Transverse colon (tissue), 4 donors: ENCODE measurements around the gene HDAC4. TPM values are rescaled to one million over a fixed set of nuclear protein-coding genes. Genes with fewer than 3 reads are reported as not detected.

Source experiments
- DNase-seq: peaks from one replicate; pipeline ENCODE4 v3.0.0-alpha.2; 2019
- H3K27ac ChIP-seq, 4 donors: fragments of 200-600 bp; sonication (generic); 2 replicates each; pipeline ENCODE4 v1.5.1; 2016 to 2018; ENCODE audit warnings: inconsistent platforms in 4 of 4
- H3K27me3 ChIP-seq: fragments of 200-600 bp; sonication (generic); 2 replicates; pipeline ENCODE4 v1.5.1; 2017; ENCODE audit warnings: inconsistent platforms
- H3K36me3 ChIP-seq, 4 donors: fragments of 200-600 bp; sonication (generic); 2 replicates each; pipeline ENCODE4 v1.5.1; 2017 to 2019; ENCODE audit warnings: inconsistent platforms in 4 of 4
- H3K4me1 ChIP-seq, 4 donors: fragments of 200-600 bp; sonication (generic); 2 replicates each; pipeline ENCODE4 v1.5.1; 2017 to 2020; ENCODE audit warnings: inconsistent platforms in 4 of 4
- H3K4me3 ChIP-seq, 4 donors: fragments of 200-600 bp; sonication (generic); 1 replicate in 1 of 4; 2 replicates in 3 of 4; pipeline versions ENCODE4 v1.5.1 to v1.6.1; 2017 to 2019; ENCODE audit warnings: inconsistent platforms in 4 of 4
- H3K9me3 ChIP-seq, 2 donors: fragments of 200-600 bp; sonication (generic); 2 replicates each; pipeline ENCODE4 v1.5.1; 2017 to 2019; ENCODE audit warnings: inconsistent platforms in 2 of 2
- EP300 ChIP-seq: sonication (generic); formaldehyde crosslinking; IDR thresholded peaks from one replicate; pipeline ENCODE4 v1.6.1; 2017; ENCODE audit warnings: antibody characterized with exemption, low read depth
- POLR2A ChIP-seq: fragments of 450-650 bp; IDR thresholded peaks from one replicate; pipeline ENCODE4 v1.6.1; 2016; ENCODE audit warnings: antibody characterized with exemption, mild to moderate bottlenecking, moderate library complexity
- POLR2AphosphoS5 ChIP-seq, 3 donors: sonication (generic); formaldehyde crosslinking; IDR thresholded peaks; one replicate each; pipeline ENCODE4 v1.6.1; 2016; ENCODE audit warnings: antibody characterized with exemption in 3 of 3
- WGBS, 2 donors: methylation state at CpG; one replicate each; pipeline ENCODE4 v1.1.5; 2018; ENCODE audit warnings: low coverage in 1 of 2; 5-methylcytosine and 5-hydroxymethylcytosine counted together
- in situ Hi-C, 4 donors: fragments of 200-750 bp; cut with MboI; loops; one replicate each; pipeline versions ENCODE4 v1.15.0 to v1.15.1; 2017; ENCODE audit warnings: low sequenced_read_pairs in 3 of 4, low pct_ligation_motif_present in 1 of 4, low pct_unique_long_range_greater_than_20kb in 1 of 4
- intact Hi-C: fragments of 100-400 bp; cut with DNase I; formaldehyde crosslinking; loops from one replicate; pipeline ENCODE4 v1.15.1; 2023; ENCODE audit warnings: low total_unique reads
- total RNA-seq, 4 donors: library from RNA; depleted of rRNA; stranded (reverse); fragments of >200 nt; gene quantifications; one replicate each; pipeline ENCODE4 v1.1.0, GENCODE V29; 2016
- TF ChIP-seq, protein P1 (sequence below), 5 experiments: fragments of 200-600 bp in 3 of 5; fragments of 450-650 bp in 2 of 5; sonication (generic) in 3 of 5; IDR thresholded peaks; 1 replicate in 2 of 5; 2 replicates in 3 of 5; pipeline ENCODE4 v1.5.1; 2016 to 2017; ENCODE audit warnings: antibody characterized with exemption in 5 of 5, inconsistent platforms in 3 of 5, mild to moderate bottlenecking in 2 of 5, moderate library complexity in 1 of 5

The HDAC4 gene
- total RNA-seq, 4 donors from 2014 or later = 33.9 to 192 (median 112) TPM

DNA sequence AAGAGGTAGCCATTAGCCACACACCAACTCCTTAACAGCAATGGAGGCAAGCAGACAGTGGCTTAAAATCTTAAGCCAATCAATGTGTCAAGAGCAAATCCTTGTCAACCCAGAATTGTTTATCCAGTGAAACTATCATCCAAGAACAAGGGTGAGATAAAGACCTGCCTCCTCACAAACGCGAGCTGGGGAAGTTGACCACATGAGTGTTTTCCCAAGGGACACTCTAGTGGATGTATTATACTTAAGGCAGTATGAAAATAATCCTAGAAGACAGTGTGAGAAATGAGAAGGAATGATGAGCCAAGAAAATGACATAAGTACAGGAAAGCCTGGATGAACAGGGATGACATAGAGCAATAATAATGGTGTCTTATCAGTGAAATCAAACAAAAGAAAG is 343.3 kb downstream of the HDAC4 start:
- no peak for DNase-seq
- H3K36me3 ChIP-seq = peaks cover 0 to 23% (median 11%) of the 10 kb centered on the region in 4 donors
- in situ Hi-C loops (no loop called here), intact Hi-C loops (no loop called here)
- no peak overlapping the region for H3K4me3 ChIP-seq
- TF ChIP-seq, protein P1, sequence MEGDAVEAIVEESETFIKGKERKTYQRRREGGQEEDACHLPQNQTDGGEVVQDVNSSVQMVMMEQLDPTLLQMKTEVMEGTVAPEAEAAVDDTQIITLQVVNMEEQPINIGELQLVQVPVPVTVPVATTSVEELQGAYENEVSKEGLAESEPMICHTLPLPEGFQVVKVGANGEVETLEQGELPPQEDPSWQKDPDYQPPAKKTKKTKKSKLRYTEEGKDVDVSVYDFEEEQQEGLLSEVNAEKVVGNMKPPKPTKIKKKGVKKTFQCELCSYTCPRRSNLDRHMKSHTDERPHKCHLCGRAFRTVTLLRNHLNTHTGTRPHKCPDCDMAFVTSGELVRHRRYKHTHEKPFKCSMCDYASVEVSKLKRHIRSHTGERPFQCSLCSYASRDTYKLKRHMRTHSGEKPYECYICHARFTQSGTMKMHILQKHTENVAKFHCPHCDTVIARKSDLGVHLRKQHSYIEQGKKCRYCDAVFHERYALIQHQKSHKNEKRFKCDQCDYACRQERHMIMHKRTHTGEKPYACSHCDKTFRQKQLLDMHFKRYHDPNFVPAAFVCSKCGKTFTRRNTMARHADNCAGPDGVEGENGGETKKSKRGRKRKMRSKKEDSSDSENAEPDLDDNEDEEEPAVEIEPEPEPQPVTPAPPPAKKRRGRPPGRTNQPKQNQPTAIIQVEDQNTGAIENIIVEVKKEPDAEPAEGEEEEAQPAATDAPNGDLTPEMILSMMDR (IDR thresholded peaks at IDR 0.05) = no peak
- TF ChIP-seq POLR2A (no peak), POLR2AphosphoS5 (IDR thresholded peaks at IDR 0.05) (no peak), EP300 (no peak)
- H3K27ac ChIP-seq = no peak overlapping the region
- 46 to 100% methylated on average over 2 of the region's 2 CpGs for WGBS, 2 donors
- H3K27me3 ChIP-seq = no peaks in the 10 kb centered on the region
- no peaks in the 10 kb centered on the region for H3K9me3 ChIP-seq
- no peaks in the 10 kb centered on the region for H3K4me1 ChIP-seq

DNA sequence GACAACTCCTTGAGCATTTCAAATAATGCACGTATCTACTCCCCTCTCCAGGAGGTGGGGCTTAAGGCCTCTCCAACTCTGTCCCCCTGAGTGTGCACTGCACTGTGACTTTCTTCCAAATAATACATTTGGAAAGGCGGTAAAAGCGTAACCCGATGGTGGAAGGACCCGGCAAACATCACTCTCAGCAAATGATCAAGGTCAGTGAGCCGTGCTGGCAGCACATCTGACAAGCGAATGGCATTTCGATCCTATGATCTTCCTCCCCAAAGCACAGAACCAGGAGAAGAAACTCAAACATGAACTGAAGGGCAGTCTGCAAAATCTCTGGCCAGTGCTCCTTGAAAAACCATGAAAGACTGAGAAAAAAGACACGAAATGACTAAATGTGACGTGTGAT is 344.2 kb downstream of the HDAC4 start:
- Histone ChIP-seq H3K36me3 (peaks cover 0 to 32% (median 11%) of the 10 kb centered on the region in 4 donors), H3K4me3 (no peak overlapping the region), H3K27me3 (no peaks in the 10 kb centered on the region), H3K4me1 (no peaks in the 10 kb centered on the region), H3K9me3 (no peaks in the 10 kb centered on the region), H3K27ac (no peak overlapping the region)
- no peak for DNase-seq
- WGBS, 2 donors = 93% methylated on average over 6 to 10 of the region's 10 CpGs
- intact Hi-C loops (no loop called here), in situ Hi-C loops (no loop called here)
- TF ChIP-seq POLR2AphosphoS5 (IDR thresholded peaks at IDR 0.05) (no peak), EP300 (no peak), POLR2A (no peak)
- TF ChIP-seq, protein P1 (IDR thresholded peaks at IDR 0.05) = no peak

DNA sequence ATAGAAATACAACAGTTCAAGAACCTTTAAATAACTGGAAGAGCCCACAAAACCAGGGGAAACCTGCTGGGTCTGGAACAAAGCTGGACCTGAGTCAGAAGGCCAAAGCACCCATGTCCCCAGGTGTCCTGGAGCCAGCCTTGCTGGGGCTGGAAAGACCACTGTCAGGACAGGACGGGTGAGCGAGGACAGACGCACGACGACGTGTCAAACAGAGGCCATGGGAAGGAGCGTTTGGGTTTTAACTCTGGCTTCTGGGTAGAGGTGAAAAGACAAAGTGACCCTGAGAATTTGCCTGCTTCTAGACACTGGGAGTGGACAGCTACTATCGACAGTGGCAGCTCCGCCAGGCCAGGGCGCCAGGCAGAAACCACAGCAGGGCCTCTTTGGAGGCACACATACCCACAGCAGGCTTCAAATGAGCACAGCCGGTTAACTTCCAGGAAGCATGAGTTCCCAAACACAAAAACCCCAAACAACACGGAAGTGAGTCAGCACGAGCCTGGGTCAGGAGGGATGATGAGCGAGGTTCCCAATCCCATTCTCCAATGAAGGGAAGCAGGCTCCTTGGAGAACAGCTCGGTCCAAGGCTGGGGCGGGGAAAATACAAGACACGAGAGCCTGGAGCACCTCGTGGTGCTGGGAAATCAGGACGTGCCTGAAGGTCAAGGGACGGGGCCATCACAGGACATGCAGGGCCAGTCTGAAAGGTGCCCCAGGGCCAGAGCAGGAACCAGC is 344.9 kb downstream of the HDAC4 start:
- no peaks in the 10 kb centered on the region for H3K9me3 ChIP-seq
- intact Hi-C loops (no loop called here), in situ Hi-C loops (no loop called here)
- H3K27ac ChIP-seq = no peak overlapping the region
- no peak overlapping the region for H3K4me3 ChIP-seq
- no peaks in the 10 kb centered on the region for H3K27me3 ChIP-seq
- peaks cover 0 to 32% (median 11%) of the 10 kb centered on the region in 4 donors for H3K36me3 ChIP-seq
- TF ChIP-seq, protein P1 (IDR thresholded peaks at IDR 0.05) = no peak
- TF ChIP-seq POLR2A (no peak), EP300 (no peak), POLR2AphosphoS5 (IDR thresholded peaks at IDR 0.05) (no peak)
- 90 to 93% methylated on average over 2 to 20 of the region's 20 CpGs for WGBS, 2 donors
- no peak for DNase-seq
- no peaks in the 10 kb centered on the region for H3K4me1 ChIP-seq

DNA sequence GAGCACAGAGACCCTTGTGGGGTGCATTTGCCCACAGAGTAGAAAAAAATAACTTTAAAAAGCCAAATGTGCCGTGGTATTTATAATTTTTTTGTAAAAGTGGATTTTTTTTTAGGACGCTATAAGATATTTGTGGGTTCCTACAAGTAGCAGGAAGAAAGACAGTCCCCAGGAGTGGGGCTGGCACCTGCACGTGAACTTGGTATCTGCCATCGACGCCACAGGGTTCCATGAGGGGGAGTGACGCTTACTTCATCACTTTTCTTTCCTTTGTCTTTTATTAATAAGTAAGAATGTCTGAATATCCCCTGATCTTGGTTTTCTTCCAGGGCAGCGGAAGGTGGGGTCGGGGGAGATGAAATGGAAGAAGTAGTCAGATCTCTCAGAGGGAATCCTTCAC is 345.9 kb downstream of the HDAC4 start:
- TF ChIP-seq POLR2A (no peak), POLR2AphosphoS5 (IDR thresholded peaks at IDR 0.05) (no peak), EP300 (no peak)
- TF ChIP-seq, protein P1 (IDR thresholded peaks at IDR 0.05) = no peak
- H3K4me1 ChIP-seq = no peaks in the 10 kb centered on the region
- in situ Hi-C loops = no loop called here
- H3K9me3 ChIP-seq = no peaks in the 10 kb centered on the region
- WGBS, 2 donors = 93 to 94% methylated on average over 6 to 8 of the region's 8 CpGs
- intact Hi-C loops = no loop called here
- no peaks in the 10 kb centered on the region for H3K27me3 ChIP-seq
- H3K27ac ChIP-seq = no peak overlapping the region
- H3K4me3 ChIP-seq = no peak overlapping the region
- peaks cover 0 to 32% (median 11%) of the 10 kb centered on the region in 4 donors for H3K36me3 ChIP-seq
- no peak for DNase-seq
